CD4-positive, alpha-beta T cell treated with Interleukin-15 for 4 hours (primary cell): ENCODE results near the gene ABR.
"Not testable (repeated sequence)": the region's sequence is repeated elsewhere in the genome, so short reads cannot be mapped to it uniquely, and the experiment has no call there.

Experiments used
- DNase-seq: peaks from one replicate; pipeline ENCODE4 v3.0.0-alpha.2; 2020; ENCODE audit warnings: low spot score

Gene ABR

DNA sequence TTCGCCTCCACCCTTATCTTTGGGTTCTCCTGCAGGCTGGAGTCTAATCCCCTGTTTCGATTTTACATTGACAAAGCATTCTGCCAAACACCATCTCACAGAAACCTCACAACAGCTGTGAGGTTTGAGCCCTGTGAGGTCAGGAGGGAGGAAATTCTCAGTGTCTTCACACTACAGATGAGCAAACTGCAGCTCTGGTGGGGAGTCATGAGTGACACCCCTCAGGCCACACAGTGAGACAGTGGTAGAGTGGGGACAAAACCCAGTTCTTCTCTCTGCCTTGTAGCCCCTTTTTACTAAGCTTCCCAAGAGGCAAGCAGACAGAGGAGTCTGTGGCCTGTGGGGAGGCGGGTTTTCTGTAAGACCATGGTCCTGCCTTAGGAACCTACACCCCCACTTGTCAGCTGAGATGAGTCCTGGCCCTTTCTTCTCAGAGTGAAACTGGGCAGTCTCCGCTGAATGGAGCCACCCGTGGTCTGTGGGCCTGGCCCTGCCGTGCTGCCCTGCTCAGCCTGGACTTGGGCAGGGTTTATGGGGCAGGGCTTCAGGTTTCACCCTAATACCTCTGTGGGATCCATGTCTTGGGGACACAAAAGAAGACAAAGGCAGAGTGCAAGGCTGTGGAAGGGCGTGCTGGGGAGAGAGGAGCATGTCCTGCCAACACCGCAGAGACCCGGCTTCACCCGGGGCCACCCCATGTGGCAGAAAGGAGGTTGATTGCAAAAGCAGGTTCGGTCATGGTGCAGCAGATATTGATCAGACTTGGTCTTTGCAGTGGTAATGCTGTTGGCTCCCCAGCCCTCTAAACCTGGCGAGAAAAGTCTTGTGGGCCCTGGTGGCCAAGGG lies 59.0 kb downstream of the ABR start:
- no peak for DNase-seq

- no peak for DNase-seq
These were observed 59.9 kb downstream of the ABR start for GRCh38 chr17:1119924-1120323.

GRCh38 chr17:1116602-1117001 lies 63.2 kb downstream of the ABR start:
- DNase-seq, result no peak

- DNase-seq, result no peak
These were observed 66.9 kb downstream of the ABR start for GRCh38 chr17:1112875-1113274.

- no peak for DNase-seq
These were observed 68.0 kb downstream of the ABR start for GRCh38 chr17:1111599-1112443.

DNA sequence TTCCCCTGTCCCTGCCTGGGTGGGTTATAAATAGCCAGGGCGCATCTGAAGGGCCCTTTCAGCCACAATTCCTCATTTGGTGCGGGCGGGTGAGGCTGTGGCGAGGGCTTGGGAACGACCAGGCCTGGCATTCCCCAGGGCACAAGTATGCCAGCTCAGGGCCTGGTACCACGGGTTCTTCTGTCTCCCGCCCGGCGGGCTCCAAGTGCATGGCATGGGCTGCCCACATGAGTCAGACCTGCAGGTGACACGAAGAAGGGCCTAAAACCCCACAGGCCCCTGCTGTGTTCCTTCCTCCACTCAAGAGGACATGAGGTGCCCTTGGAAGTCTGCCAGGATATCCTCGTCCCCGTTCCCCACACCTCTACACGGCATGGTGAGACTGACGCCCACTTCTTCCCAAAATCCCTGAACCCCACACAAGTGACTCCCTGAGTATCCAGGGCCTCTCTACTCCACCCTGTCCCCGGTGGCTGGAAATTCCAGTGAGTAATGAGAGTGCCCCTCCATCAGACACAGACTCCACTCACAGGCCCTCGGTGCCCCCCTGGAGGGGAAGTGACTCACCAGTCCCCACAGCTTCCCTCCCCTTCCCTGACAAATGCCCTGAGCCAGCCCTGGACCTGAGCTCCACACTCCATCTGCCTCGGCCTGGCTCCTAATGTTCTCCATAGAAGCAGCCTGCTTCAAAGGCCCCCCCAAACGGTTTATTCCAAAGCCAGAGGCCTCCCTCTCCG lies 68.8 kb downstream of the ABR start:
- no peak for DNase-seq

- DNase-seq, result no peak
These were observed 69.3 kb downstream of the ABR start for GRCh38 chr17:1110541-1110861.

DNA sequence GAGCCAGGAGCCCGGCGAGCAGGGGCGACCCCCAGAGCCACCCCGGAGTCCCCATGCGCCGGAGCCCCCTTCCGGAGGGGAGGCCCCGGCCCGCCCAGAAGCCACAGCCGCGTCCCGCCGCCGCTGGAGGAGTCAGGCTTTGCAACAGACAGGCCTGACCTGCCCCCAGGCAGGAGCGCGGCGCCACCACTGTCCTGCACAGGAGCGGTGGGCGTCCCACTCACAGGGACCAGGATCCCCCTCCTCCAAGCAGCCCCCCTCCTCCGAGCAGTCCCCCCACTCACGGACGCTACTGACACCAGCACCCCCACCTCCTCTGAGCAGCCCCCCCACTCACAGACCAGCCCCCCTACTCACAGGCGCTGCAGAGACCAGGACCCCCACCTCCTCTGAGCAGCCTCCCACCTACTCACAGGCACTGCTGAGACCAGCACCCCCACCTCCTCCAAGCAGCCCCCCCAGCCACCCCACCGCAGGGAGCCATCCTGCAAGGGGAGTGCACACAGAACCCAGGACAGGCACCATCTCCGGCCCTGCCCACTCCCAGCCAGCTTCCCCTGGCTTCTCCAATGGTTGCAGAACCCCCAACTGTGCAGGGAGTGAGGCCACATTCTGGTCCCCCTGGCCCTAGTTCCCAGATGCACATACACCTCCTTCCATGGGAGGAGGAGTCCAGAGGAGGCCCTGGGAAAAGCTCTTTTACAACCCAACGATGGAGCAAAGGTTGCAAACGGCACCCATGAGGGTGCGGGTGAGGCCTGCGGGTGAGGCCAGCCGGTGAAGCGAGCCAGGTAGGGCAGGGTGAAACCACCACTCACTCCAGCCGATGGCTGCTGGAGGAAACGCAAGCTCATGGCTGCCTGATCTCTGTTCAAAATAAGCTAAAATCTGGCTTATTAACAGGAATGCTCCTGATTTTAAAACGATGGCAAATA lies 69.9 kb downstream of the ABR start:
- DNase-seq, result no peak

DNA sequence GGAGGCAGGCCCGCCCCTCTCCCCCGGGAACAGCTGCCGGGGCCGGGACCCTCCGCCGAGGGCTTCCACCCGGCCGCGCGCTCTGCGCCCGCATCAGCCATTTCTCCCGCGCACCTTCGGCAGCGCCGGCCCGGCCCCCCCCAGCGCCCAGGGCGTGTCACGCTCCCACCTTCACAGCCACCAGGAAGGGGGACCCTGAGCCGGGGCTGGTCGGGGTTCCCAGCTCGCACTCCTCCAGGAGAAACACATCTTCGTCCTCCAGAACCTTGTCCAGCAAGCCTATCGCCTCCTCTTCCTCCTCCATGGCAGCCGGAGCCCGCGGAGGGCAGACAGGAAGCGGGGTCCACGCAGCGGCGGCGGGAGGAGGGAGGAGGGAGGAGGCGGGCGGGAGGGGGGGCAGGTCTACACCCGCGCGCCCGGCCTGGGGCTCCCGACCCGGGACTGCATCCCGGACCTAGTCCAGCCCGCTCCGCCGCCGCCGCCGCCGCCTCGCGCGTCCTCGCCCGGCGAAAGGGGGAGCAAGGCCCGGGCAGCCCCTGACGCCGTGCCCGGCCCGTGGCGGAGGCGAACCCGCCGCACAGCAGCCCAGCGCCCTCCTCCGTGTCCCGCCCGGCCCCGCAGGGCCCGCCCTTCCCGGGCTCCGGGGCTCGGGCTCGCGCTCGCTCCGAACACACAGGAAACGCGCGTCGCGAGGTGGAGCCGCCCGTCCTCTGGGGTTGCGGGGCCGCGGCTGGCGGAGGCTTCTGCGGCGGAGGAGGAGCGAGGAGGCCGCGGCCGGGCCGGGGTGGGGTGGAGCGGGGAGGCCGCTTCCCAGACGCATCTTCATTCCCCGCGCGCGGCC lies 70.8 kb downstream of the ABR start:
- peak; percentile 61 for DNase-seq

DNA sequence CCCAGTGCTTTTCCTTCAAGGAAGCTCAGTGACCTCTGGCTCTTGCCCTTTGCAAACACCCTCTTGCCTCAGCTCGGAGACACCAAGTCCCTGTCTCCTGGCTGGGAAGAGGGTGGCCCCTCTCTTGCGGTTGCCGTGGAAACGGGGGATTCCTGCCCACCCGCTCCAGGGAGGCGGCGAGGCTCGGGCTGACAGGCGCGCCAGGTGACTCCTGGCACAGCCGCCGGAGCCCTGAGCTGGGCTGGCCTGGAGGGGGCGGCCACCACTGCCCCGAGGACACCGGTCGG lies 71.4 kb downstream of the ABR start:
- no peak for DNase-seq

DNA sequence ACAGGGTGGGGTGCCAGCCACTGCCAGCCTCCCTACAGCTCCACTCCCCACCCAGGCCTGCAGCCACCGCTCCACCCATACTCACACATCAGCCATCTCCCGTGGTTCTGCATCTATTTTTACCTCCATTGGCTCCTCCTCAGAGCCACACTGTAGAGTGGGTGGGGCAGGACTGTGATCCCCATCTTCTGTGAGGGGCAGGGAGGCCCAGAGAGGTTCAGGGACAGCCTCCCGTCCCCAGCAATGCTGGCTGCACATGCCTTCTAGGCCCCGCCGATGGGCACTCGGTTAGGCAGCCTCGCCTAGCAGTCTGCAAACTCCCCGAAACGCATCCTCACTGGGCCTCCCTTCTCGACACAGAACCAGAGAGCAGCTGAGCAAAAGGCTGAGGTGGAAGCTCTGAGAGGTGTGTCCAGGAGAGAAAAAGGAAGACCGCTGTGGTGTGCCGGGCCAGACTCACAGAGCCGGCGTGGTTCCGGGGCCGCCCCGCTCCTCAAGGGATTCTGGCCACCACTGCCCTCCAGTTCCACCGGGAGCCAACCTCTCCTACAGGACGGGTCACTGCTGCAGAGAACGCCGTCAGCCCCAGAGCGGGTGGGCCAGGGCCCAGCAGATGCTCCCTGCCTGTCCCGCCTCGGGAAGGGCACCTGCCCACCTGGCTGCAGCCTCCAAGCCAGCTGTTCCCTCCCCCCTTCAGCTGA lies 71.9 kb downstream of the ABR start:
- DNase-seq, result no peak

DNA sequence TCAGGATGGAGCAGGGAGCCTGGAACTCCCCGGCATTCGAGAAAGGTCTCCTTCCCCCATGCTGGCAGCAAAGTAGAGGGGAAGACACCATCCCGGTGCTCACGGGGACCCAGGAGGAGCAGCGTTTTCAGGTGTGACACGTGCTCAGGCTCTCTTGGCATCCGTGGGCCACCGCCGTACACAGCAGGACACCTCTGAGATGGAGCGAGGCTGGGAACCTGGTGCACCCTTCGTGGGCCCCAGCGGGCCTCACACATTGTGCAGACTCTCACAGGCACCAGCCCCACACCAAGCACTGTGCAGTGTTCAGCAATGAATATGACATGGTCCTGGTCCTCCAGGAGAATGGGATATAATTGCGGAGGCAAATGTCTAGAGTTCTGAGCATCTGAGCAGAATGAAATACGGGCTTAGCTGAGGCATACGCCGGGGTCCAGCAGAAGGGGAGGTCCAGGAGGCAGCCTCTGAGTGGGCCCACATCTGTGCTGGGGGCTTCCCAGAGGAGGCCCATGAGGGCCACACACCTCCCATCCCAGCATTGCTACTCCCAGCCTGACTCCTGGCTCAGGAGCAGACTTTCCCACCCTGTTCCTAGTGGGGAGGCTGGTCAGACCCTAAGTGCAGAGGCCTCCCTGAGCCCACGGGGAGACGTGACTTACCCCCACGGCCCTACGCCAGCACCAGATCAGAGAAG lies 72.6 kb downstream of the ABR start:
- no peak for DNase-seq

DNA sequence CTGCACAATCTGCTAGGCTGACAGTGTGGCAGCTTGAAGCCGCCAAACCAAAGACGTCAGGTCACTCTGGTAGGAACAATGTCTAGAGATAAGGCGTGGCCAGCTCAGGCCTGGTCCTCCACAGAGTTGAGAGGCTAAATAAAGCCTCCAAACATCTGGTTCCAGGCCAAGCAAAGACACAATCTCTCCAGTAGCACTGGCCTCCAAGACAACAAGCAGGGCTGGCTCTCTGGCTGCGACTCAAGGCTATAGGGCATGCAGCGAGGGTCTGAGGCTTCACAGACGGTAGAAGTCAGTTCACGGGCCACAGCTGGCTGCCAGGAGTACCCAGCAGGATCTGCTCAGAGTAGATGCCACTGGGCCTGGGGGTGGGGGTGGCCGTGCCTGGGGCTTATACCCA lies 75.6 kb downstream of the ABR start:
- DNase-seq, result no peak

GRCh38 chr17:1100382-1100781 lies 79.4 kb downstream of the ABR start:
- no peak for DNase-seq

DNA sequence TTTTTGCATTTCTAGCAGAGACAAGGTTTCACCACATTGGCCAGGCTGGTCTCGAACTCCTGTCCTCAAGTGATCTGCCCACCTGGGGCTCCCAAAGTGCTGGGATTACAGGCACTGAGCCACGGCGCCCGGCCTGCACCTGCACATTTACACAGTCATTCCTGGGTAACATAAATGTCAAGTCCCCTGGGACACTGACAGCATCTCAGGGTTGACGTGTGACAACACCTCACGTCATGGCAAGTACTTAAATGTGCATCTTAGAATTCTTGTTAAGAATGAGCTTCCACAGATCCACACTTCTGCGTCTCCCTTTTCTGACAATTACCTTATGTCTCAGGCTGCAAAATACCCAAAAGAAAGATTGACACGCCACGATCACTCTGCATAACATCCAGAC lies 80.5 kb downstream of the ABR start:
- no peak for DNase-seq

- DNase-seq, result not testable (repeated sequence)
These were observed 81.6 kb downstream of the ABR start for GRCh38 chr17:1097972-1098744.

DNA sequence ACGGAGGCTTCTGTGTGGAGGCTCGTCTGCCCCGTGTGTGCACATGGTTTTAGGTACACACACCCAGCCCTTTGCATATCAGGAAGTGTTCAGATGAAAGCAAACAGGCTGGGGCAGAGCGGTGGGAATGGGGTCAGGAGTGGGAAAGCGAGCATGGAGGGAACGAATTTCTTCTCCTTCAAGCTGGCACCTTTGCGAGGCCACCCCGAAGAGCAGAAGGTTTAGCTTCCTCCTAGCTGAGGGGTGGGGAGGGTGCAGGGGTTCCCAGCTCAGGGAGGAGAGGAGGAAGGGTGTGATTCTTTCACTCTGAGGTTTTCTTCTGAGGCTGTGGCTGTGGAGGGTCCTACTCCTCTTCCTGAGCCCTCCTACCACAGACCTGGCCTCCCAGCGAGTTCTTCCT lies 83.6 kb downstream of the ABR start:
- no peak for DNase-seq

- DNase-seq, result no peak
These were observed 84.0 kb downstream of the ABR start for GRCh38 chr17:1095853-1096173.
